ENCODE results near the gene G6PC1. TPM values are rescaled to one million over a fixed set of nuclear protein-coding genes. Genes with fewer than 3 reads are reported as not detected.

Gene G6PC1
- total RNA-seq, 1 experiment from 2014 or later, result 0.08 TPM

- intact Hi-C loops (cut with micrococcal nuclease; ENCODE audit: unreplicated experiment) (no loop called here), in situ Hi-C loops (cut with HindIII; ENCODE audit: low pct_unique_long_range_greater_than_20kb, low sequenced_read_pairs) (no loop called here)
- ATAC-seq (no peak), DNase-seq (ENCODE audit: low read depth, low spot score) (no peak)
- Histone ChIP-seq H3K9me3 (ENCODE audit: control insufficient read depth, insufficient read depth, low read depth, low read length) (no peaks in the 10 kb centered on the region), H3K4me1 (ENCODE audit: control insufficient read depth, insufficient read depth, low read length) (no peaks in the 10 kb centered on the region), H3K4me3 (ENCODE audit: low read depth in 2 of 2, low read length in 2 of 2) (no peak overlapping the region), H3K36me3 (ENCODE audit: control insufficient read depth, insufficient read depth, low read length) (no peaks in the 10 kb centered on the region), H3K27ac (ENCODE audit: low read length) (no peak overlapping the region), H3K27me3 (ENCODE audit: control insufficient read depth, insufficient read depth, low read length) (no peaks in the 10 kb centered on the region)
- TF ChIP-seq POLR2AphosphoS5 (IDR thresholded peaks at IDR 0.05; ENCODE audit: low read depth, low read length), result no peak
- no peak for TF ChIP-seq TCF7L2 (IDR thresholded peaks at IDR 0.05; ENCODE audit: low read depth, low read length)
- TF ChIP-seq REST (IDR thresholded peaks at IDR 0.05; ENCODE audit: insufficient read depth in 1 of 2, low read depth in 2 of 2, low read length in 1 of 2), result no peak
- TF ChIP-seq CTCF (IDR thresholded peaks at IDR 0.05), result no peak
- no peak for TF ChIP-seq SIN3A (IDR thresholded peaks at IDR 0.05; ENCODE audit: borderline replicate concordance, insufficient read depth, low read depth, low read length)
- CTCF ChIA-PET, result interaction anchor here (0.7 kb wide), 1 partner anchor 13 kb away, joined by 11 read pairs; no protein-coding TSS in a partner anchor
- POLR2A ChIA-PET, result no interaction called here
- BruUV-seq (replicated peaks), result no TSS peak
Observed at GRCh38 chr17:42944211-42944610, 43.6 kb downstream of the G6PC1 start.

- DNase-seq (ENCODE audit: low read depth, low spot score) (no peak), ATAC-seq (no peak)
- H3K9me3 ChIP-seq (ENCODE audit: control insufficient read depth, insufficient read depth, low read depth, low read length), result no peaks in the 10 kb centered on the region
- ChIA-PET CTCF (no interaction called here), POLR2A (no interaction called here)
- no peaks in the 10 kb centered on the region for H3K27me3 ChIP-seq (ENCODE audit: control insufficient read depth, insufficient read depth, low read length)
- no peaks in the 10 kb centered on the region for H3K4me1 ChIP-seq (ENCODE audit: control insufficient read depth, insufficient read depth, low read length)
- in situ Hi-C loops (cut with HindIII; ENCODE audit: low pct_unique_long_range_greater_than_20kb, low sequenced_read_pairs), result no loop called here
- no peak overlapping the region for H3K4me3 ChIP-seq (ENCODE audit: low read depth in 2 of 2, low read length in 2 of 2)
- no peak overlapping the region for H3K27ac ChIP-seq (ENCODE audit: low read length)
- intact Hi-C loops (cut with micrococcal nuclease; ENCODE audit: unreplicated experiment), result no loop called here
- BruUV-seq (replicated peaks), result no TSS peak
- no peaks in the 10 kb centered on the region for H3K36me3 ChIP-seq (ENCODE audit: control insufficient read depth, insufficient read depth, low read length)
- TF ChIP-seq CTCF (IDR thresholded peaks at IDR 0.05), result no peak
- no peak for TF ChIP-seq SIN3A (IDR thresholded peaks at IDR 0.05; ENCODE audit: borderline replicate concordance, insufficient read depth, low read depth, low read length)
- TF ChIP-seq TCF7L2 (IDR thresholded peaks at IDR 0.05; ENCODE audit: low read depth, low read length), result no peak
- TF ChIP-seq REST (IDR thresholded peaks at IDR 0.05; ENCODE audit: insufficient read depth in 1 of 2, low read depth in 2 of 2, low read length in 1 of 2), result no peak
- TF ChIP-seq POLR2AphosphoS5 (IDR thresholded peaks at IDR 0.05; ENCODE audit: low read depth, low read length), result no peak
Observed at GRCh38 chr17:42946812-42947211, 46.2 kb downstream of the G6PC1 start.

All from Panc1 (cell line).